ENCODE data around the gene PEX26. TPM values are rescaled to one million over a fixed set of nuclear protein-coding genes. Genes with fewer than 3 reads are reported as not detected.
"Not testable (repeated sequence)": the region's sequence is repeated elsewhere in the genome, so short reads cannot be mapped to it uniquely, and the experiment has no call there.

Gene PEX26
- polyA plus RNA-seq, 1 donor from 2014 or later, result 3.4 TPM

- Mint-ChIP-seq H3K4me1 (peaks cover 30 to 57% (median 40%) of the 10 kb centered on the region in 3 donors), H3K36me3 (no peaks in the 10 kb centered on the region), H3K27me3 (no peaks in the 10 kb centered on the region), H3K27ac (no peak overlapping the region), H3K4me3 (no peak overlapping the region), H3K9me3 (no peaks in the 10 kb centered on the region)
Observed at GRCh38 chr22:18073467-18073866, 4.3 kb upstream of the PEX26 start.

- H3K4me3 Mint-ChIP-seq, H3K36me3 Mint-ChIP-seq: not testable (repeated sequence)
- H3K27ac Mint-ChIP-seq, result peak overlapping the region in 1 of 3 donors; percentile 60
Observed at GRCh38 chr22:18073927-18074326, 3.9 kb upstream of the PEX26 start.

GRCh38 chr22:18075101-18075719, 2.6 kb upstream of the PEX26 start:
- H3K9me3 Mint-ChIP-seq, result no peaks in the 10 kb centered on the region
- H3K4me3 Mint-ChIP-seq, result no peak overlapping the region
- no peaks in the 10 kb centered on the region for H3K27me3 Mint-ChIP-seq
- H3K27ac Mint-ChIP-seq, result peak overlapping the region in 2 of 3 donors; percentile 5 to 22
- H3K36me3 Mint-ChIP-seq, result no peaks in the 10 kb centered on the region
- H3K4me1 Mint-ChIP-seq, result peaks cover 30 to 47% (median 30%) of the 10 kb centered on the region in 3 donors

More at GRCh38 chr22:18073927-18074326, 3.9 kb upstream of the PEX26 start:
- H3K9me3 Mint-ChIP-seq, H3K27me3 Mint-ChIP-seq: not testable (repeated sequence)
- peaks cover 29 to 56% (median 35%) of the 10 kb centered on the region in 3 donors for H3K4me1 Mint-ChIP-seq

- no peaks in the 10 kb centered on the region for H3K27me3 Mint-ChIP-seq
- H3K9me3 Mint-ChIP-seq, result peaks cover 0 to 2% (median 0%) of the 10 kb centered on the region in 3 donors
- H3K4me1 Mint-ChIP-seq, result peaks cover 30 to 41% (median 32%) of the 10 kb centered on the region in 3 donors
- H3K4me3 Mint-ChIP-seq, result peak overlapping the region; percentile 63 to 94 (median 76)
- H3K27ac Mint-ChIP-seq, result peak overlapping the region in 2 of 3 donors; percentile 61 to 90
- peaks cover 3% of the 10 kb centered on the region for H3K36me3 Mint-ChIP-seq
Observed at GRCh38 chr22:18075720-18076497, 1.9 kb upstream of the PEX26 start.

GRCh38 chr22:18077087-18077638, 627 bp upstream of the PEX26 start:
- peaks cover 23 to 39% (median 25%) of the 10 kb centered on the region in 3 donors for H3K4me1 Mint-ChIP-seq

GRCh38 chr22:18078329-18079041, 695 bp downstream of the PEX26 start:
- Mint-ChIP-seq H3K4me1 (peaks cover 25 to 40% (median 29%) of the 10 kb centered on the region in 3 donors), H3K9me3 (peaks cover 0 to 2% (median 0%) of the 10 kb centered on the region in 3 donors), H3K27ac (peak overlapping the region in 2 of 3 donors; percentile 70 to 79), H3K36me3 (peaks cover 9% of the 10 kb centered on the region), H3K4me3 (peak overlapping the region; percentile 94 to 99 (median 96)), H3K27me3 (no peaks in the 10 kb centered on the region)

More at GRCh38 chr22:18077087-18077638, 627 bp upstream of the PEX26 start:
- Mint-ChIP-seq H3K27ac (peak overlapping the region; percentile 79 to 98 (median 85)), H3K27me3 (no peaks in the 10 kb centered on the region), H3K36me3 (peaks cover 4% of the 10 kb centered on the region), H3K4me3 (peak overlapping the region; percentile 94 to 99 (median 96)), H3K9me3 (peaks cover 0 to 2% (median 0%) of the 10 kb centered on the region in 3 donors)

- Mint-ChIP-seq H3K27ac (peak overlapping the region in 1 of 3 donors; percentile 70), H3K36me3 (peaks cover 9% of the 10 kb centered on the region), H3K4me1 (peaks cover 25 to 40% (median 29%) of the 10 kb centered on the region in 3 donors), H3K9me3 (peaks cover 0 to 2% (median 0%) of the 10 kb centered on the region in 3 donors), H3K27me3 (no peaks in the 10 kb centered on the region), H3K4me3 (peak overlapping the region in 3 of 4 donors; percentile 62 to 99 (median 83))
Observed at GRCh38 chr22:18079706-18080233, 2.0 kb downstream of the PEX26 start.

GRCh38 chr22:18081416-18081815, 3.6 kb downstream of the PEX26 start:
- Mint-ChIP-seq H3K36me3 (peaks cover 15% of the 10 kb centered on the region), H3K27ac (peak overlapping the region in 1 of 3 donors; percentile 47), H3K9me3 (peaks cover 0 to 2% (median 0%) of the 10 kb centered on the region in 3 donors), H3K27me3 (no peaks in the 10 kb centered on the region), H3K4me3 (peak overlapping the region in 1 of 4 donors; percentile 56), H3K4me1 (peaks cover 23 to 32% (median 25%) of the 10 kb centered on the region in 3 donors)

- peak overlapping the region in 1 of 3 donors; percentile 34 for H3K27ac Mint-ChIP-seq
- H3K27me3 Mint-ChIP-seq, result no peaks in the 10 kb centered on the region
- peaks cover 0 to 2% (median 0%) of the 10 kb centered on the region in 3 donors for H3K9me3 Mint-ChIP-seq
- peak overlapping the region in 1 of 4 donors; percentile 56 for H3K4me3 Mint-ChIP-seq
- H3K36me3 Mint-ChIP-seq, result peaks cover 15% of the 10 kb centered on the region
- H3K4me1 Mint-ChIP-seq, result peaks cover 16 to 25% (median 18%) of the 10 kb centered on the region in 3 donors
Observed at GRCh38 chr22:18082467-18082866, 4.7 kb downstream of the PEX26 start.

- H3K27me3 Mint-ChIP-seq, result no peaks in the 10 kb centered on the region
- no peak overlapping the region for H3K4me3 Mint-ChIP-seq
- peaks cover 0 to 2% (median 0%) of the 10 kb centered on the region in 3 donors for H3K9me3 Mint-ChIP-seq
- peak overlapping the region in 2 of 3 donors; percentile 27 to 40 for H3K27ac Mint-ChIP-seq
- H3K36me3 Mint-ChIP-seq, result peaks cover 15% of the 10 kb centered on the region
- peaks cover 11 to 24% (median 14%) of the 10 kb centered on the region in 3 donors for H3K4me1 Mint-ChIP-seq
Observed at GRCh38 chr22:18083406-18083805, 5.6 kb downstream of the PEX26 start.

- Mint-ChIP-seq H3K4me1 (peaks cover 12 to 21% (median 18%) of the 10 kb centered on the region in 3 donors), H3K27me3 (no peaks in the 10 kb centered on the region), H3K27ac (no peak overlapping the region), H3K9me3 (peaks cover 0 to 2% (median 0%) of the 10 kb centered on the region in 3 donors), H3K36me3 (peaks cover 18% of the 10 kb centered on the region), H3K4me3 (no peak overlapping the region)
Observed at GRCh38 chr22:18085188-18085587, 7.4 kb downstream of the PEX26 start.

- Mint-ChIP-seq H3K27me3 (no peaks in the 10 kb centered on the region), H3K4me1 (peaks cover 8 to 21% (median 18%) of the 10 kb centered on the region in 3 donors), H3K9me3 (no peaks in the 10 kb centered on the region), H3K27ac (no peak overlapping the region), H3K36me3 (peaks cover 13% of the 10 kb centered on the region), H3K4me3 (no peak overlapping the region)
Observed at GRCh38 chr22:18087350-18087855, 9.6 kb downstream of the PEX26 start.

GRCh38 chr22:18088825-18089568, 11.2 kb downstream of the PEX26 start:
- H3K4me1 Mint-ChIP-seq, result peaks cover 8 to 15% (median 14%) of the 10 kb centered on the region in 3 donors
- H3K27ac Mint-ChIP-seq, result peak overlapping the region in 2 of 3 donors; percentile 10 to 68
- no peaks in the 10 kb centered on the region for H3K27me3 Mint-ChIP-seq
- H3K9me3 Mint-ChIP-seq, result no peaks in the 10 kb centered on the region
- no peak overlapping the region for H3K4me3 Mint-ChIP-seq
- H3K36me3 Mint-ChIP-seq, result peaks cover 9% of the 10 kb centered on the region

Measured in IgD-negative memory B cell (primary cell).